Ectodermal cell (in vitro differentiated cells): ENCODE measurements around the gene WDR44.
A peak's percentile ranks its signal among the peaks of the same experiment; 100 is the strongest.
"Not testable (repeated sequence)": the region's sequence is repeated elsewhere in the genome, so short reads cannot be mapped to it uniquely, and the experiment has no call there.

Source experiments
- H3K27ac ChIP-seq: 2 replicates; pipeline ENCODE4 v1.7.0; 2013; ENCODE audit warnings: mild to moderate bottlenecking, low read depth, low read length; ENCODE audit not compliant: insufficient read depth, poor library complexity, severe bottlenecking
- H3K27me3 ChIP-seq: 2 replicates; pipeline ENCODE4 v1.7.0; 2013; ENCODE audit warnings: mild to moderate bottlenecking, low read length; ENCODE audit not compliant: insufficient read depth, control insufficient read depth, poor library complexity, severe bottlenecking
- H3K36me3 ChIP-seq: one replicate; pipeline ENCODE4 v1.7.0; 2013; ENCODE audit warnings: low read length; ENCODE audit not compliant: control insufficient read depth, insufficient read depth
- H3K4me1 ChIP-seq: one replicate; pipeline ENCODE4 v1.7.0; 2013; ENCODE audit warnings: low read length; ENCODE audit not compliant: control insufficient read depth, insufficient read depth
- H3K4me3 ChIP-seq: 2 replicates; pipeline ENCODE4 v1.7.0; 2013; ENCODE audit warnings: low read depth, low read length, control low read depth; ENCODE audit not compliant: insufficient read depth
- H3K9me3 ChIP-seq: 2 replicates; pipeline ENCODE4 v1.7.0; 2013; ENCODE audit warnings: mild to moderate bottlenecking, low read length, moderate library complexity; ENCODE audit not compliant: control insufficient read depth
- WGBS, 2 experiments: methylation state at CpG; one replicate each; pipeline ENCODE4 v1.1.7; 2013; ENCODE audit warnings: missing lambda C conversion rate in 2 of 2; 5-methylcytosine and 5-hydroxymethylcytosine counted together

The WDR44 gene

DNA sequence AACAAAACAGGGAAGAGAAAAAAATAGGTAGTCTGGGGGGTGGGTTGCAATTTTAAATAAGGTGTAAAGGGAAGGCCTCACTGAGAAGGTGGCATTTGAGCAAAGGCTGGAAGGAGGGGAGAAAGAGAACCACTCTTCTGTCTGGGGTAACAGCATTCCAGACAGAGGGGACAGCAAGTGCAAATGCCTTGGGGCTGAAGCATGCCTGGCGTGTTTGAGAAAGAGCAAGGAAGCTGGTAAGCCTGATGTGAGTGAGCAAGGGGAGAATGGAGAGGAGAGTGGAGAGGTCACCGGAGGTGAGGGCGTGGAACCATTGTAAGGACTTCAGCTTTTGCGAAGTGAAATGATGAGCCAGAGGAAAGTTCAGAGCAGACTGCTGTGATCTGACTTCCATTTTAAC lies 130.0 kb downstream of the WDR44 start:
- Histone ChIP-seq H3K36me3 (no peaks in the 10 kb centered on the region), H3K4me3 (no peak overlapping the region), H3K4me1 (no peaks in the 10 kb centered on the region), H3K9me3 (no peaks in the 10 kb centered on the region), H3K27ac (no peak overlapping the region), H3K27me3 (no peaks in the 10 kb centered on the region)
- 89 to 90% methylated on average over 4 of the region's 4 CpGs for WGBS, 2 experiments

DNA sequence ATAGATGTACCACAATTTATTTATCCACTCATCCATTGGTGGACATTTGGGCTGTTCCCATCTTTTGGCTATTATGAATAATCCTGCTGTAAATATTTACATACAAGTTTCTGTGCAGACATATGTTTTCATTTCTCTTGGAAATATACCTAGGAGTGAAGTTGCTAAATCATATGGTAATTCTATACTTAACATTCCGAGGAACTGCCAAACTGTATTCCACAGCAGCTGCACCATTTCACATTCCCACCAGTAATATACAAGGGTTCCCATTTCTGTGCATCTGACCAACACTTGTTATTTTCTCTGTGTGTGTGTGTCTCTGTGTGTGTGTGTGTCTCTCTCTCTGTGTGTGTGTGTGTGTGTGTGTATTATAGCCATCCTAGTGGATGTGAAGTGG lies 134.3 kb downstream of the WDR44 start:
- no peaks in the 10 kb centered on the region for H3K36me3 ChIP-seq
- no peaks in the 10 kb centered on the region for H3K9me3 ChIP-seq
- 100% methylated on average over 1 of the region's 1 CpG; no CpG with 5 or more reads in 1 of the 2 experiments for WGBS, 2 experiments
- no peaks in the 10 kb centered on the region for H3K4me1 ChIP-seq
- H3K27ac ChIP-seq, result no peak overlapping the region
- no peaks in the 10 kb centered on the region for H3K27me3 ChIP-seq
- H3K4me3 ChIP-seq, result no peak overlapping the region

DNA sequence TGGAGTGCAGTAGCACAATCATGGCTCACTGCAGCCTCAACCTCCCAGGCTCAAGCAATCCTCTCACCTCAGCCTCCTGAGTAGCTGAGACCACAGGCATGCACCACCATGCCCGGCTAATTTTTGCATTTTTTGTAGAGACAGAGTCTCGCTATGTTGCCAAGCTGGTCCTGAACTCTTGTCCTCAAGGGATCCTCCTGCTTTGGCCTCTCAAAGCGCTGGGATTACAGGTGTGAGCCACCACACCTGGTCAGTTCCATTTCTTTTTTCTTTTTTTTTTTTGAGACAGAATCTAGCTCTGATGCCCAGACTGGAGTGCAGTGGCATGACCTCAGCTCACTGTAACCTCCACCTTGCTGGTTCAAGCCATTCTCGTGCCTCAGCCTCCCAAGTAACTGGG lies 136.5 kb downstream of the WDR44 start:
- not testable (repeated sequence) for H3K4me3 ChIP-seq, H3K27me3 ChIP-seq, H3K36me3 ChIP-seq, H3K27ac ChIP-seq, H3K4me1 ChIP-seq, H3K9me3 ChIP-seq
- WGBS, 2 experiments, result 95 to 98% methylated on average over 4 of the region's 4 CpGs

DNA sequence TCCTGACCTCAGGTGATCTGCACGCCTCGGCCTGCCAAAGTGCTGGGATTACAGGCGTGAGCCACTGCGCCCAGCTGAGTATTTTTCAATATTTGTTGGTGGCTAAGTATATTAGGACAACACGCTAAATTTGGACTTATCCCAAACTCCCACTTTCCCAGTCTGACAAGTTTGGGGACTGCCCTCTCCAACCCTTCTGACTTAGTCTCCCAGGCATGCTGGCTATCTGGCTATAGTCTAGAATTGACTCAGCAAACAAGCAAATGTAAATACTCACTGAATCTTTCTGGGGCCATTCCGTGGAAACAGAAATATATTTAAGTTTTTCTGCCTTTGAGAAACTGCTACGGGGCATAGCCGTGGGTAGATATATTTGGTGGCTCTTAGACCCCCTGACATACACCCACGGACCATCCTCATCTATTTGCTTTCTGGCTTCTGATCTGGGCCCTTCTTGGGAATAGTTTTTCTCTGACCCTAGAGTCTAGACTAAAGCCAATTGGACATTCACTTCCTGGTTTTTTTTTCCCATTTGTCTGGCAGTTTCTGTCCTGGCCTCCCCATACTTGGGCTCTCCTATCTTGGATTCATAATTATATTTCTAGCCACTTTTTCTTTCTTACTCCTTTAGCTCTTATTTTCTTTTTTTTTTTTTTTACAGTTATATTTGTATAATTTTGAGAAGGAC lies 138.5 kb downstream of the WDR44 start:
- Histone ChIP-seq H3K36me3 (no peaks in the 10 kb centered on the region), H3K4me1 (no peaks in the 10 kb centered on the region), H3K27me3 (no peaks in the 10 kb centered on the region), H3K27ac (no peak overlapping the region), H3K4me3 (no peak overlapping the region), H3K9me3 (no peaks in the 10 kb centered on the region)
- WGBS, 2 experiments, result 91 to 95% methylated on average over 9 of the region's 9 CpGs

DNA sequence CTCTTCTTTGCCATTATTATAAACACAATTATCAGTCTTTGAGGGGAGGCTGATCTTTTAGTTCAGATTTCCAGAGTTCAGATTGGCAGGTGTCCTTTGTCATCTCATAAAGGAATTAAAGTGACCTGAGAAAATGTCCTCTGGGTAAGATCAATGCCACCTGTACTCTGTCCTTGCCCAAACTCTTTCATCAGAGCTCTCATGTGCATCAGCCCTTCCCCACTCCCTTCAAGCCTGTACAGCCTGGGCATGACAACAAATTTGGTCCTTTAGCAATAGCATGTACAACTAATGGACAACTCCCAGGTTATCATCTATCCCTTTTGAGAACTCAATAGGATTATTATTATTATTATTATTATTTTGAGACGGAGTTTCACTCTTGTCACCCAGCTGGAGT lies 140.8 kb downstream of the WDR44 start:
- H3K36me3 ChIP-seq, H3K27me3 ChIP-seq, H3K4me1 ChIP-seq, H3K4me3 ChIP-seq, H3K9me3 ChIP-seq, H3K27ac ChIP-seq: not testable (repeated sequence)
- 100% methylated on average over 1 of the region's 1 CpG; no CpG with 5 or more reads in 1 of the 2 experiments for WGBS, 2 experiments

DNA sequence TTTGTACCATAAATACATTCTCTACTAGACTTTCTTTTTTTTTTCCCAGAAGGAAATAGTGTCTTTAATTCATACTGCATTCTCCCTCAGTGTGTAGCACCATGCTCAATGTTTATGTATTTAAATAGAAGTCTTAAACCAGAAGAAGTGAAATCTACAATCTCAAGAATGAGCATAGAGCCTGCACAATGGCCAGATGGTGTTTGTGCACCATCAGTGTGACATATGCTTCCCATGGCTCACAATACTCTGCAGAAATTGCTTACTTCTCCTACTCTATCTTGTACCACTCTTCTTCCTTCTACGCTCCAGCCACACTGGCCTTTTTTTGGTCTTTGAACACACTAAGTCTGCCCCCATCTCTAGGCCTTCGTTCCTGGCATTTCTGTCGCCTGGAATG lies 147.1 kb downstream of the WDR44 start:
- Histone ChIP-seq H3K36me3 (no peaks in the 10 kb centered on the region), H3K4me3 (no peak overlapping the region), H3K27ac (no peak overlapping the region), H3K27me3 (peaks cover 10% of the 10 kb centered on the region), H3K9me3 (no peaks in the 10 kb centered on the region), H3K4me1 (peaks cover 11% of the 10 kb centered on the region)
- WGBS, 2 experiments, result 95 to 96% methylated on average over 3 of the region's 3 CpGs

DNA sequence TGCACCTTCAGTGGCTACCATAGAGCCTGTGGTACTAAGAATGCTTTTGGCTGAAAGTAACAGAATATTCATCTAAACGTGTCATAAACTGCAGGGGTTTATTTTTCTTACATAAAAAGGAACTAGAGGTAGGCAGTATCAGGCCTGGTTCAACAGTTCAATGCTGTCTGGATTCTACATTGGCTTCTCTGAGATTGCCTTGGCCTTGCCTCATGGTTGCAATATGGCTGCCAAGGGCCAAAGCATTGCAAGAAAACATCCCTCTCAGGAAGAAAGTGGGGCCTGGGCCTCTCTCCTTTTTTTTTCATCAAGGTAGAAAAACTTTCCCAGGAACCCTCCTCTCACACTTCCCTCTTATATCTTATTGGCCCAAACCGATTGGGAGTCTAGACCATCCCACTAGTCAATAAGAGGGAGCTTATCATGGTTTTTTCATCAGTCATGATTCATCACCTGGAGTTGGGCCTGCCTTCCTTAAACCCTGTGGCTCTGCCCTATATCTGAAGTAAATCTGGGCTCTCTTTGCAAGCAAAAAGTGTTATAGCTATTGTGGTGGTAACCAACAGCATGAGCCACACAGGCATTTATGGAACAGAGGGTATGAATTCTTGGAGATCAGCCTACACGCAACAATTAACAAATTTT lies 147.9 kb downstream of the WDR44 start:
- H3K27ac ChIP-seq, result no peak overlapping the region
- WGBS, 2 experiments, result 91 to 96% methylated on average over 3 of the region's 3 CpGs
- no peaks in the 10 kb centered on the region for H3K36me3 ChIP-seq
- H3K4me3 ChIP-seq, result no peak overlapping the region
- peaks cover 12% of the 10 kb centered on the region for H3K27me3 ChIP-seq
- H3K4me1 ChIP-seq, result peaks cover 11% of the 10 kb centered on the region
- no peaks in the 10 kb centered on the region for H3K9me3 ChIP-seq

DNA sequence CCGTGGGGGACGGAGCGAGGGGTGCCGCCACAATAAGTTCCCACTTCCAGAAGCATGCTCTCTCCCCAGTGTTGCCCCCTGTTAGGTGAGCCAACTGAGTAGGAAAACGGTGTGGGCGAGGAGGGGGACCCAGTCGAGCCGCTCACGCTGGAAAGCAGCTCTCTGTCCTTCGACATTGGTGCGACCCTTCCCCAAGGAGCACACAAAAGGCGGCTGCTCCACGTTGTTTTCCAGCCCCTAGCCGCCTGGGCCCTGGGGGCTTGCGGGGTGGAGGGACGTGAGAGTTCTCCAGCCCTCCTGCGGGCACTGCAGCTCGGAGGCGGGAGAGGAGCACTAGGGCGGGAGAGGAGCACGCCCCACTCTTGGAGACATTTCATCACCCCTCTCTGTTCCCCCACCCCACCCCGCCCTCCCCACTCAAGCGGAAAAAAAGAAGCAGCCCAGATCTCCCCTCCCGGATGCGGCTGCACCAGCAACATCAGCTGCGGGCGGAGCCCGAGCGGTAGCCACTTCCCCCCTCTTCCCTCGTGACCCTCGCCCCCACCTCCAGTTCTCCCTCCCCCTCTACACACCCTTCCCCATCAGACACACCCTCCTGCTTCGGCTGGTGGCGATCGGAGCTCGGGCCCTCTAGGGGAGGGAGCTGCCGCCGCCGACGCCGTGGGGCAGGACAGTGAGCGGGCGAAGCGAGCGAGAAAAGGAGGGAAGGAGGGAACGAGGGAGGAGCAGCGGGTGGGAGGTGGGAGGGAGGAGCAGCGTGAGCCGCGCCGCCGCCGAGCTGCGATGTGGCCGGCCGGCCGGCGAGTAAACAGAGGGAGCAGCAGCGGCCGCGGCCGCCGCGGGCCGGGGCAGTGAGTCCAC lies 149.4 kb downstream of the WDR44 start, which contains the start of gene DOCK11:
Gene DOCK11, plus strand, starts transcription at position 755 of the 861 bp plus-strand sequence. CDS start 157 bp downstream, outside the sequence.
- no peaks in the 10 kb centered on the region for H3K9me3 ChIP-seq
- H3K27me3 ChIP-seq, result peaks cover 12% of the 10 kb centered on the region
- H3K4me1 ChIP-seq, result peaks cover 11% of the 10 kb centered on the region
- WGBS, 2 experiments, result 2% methylated on average over 61 to 63 of the region's 64 CpGs
- H3K36me3 ChIP-seq, result no peaks in the 10 kb centered on the region
- H3K27ac ChIP-seq, result no peak within 1 kb of the TSS
- peak within 1 kb of the TSS; percentile 56 for H3K4me3 ChIP-seq

DNA sequence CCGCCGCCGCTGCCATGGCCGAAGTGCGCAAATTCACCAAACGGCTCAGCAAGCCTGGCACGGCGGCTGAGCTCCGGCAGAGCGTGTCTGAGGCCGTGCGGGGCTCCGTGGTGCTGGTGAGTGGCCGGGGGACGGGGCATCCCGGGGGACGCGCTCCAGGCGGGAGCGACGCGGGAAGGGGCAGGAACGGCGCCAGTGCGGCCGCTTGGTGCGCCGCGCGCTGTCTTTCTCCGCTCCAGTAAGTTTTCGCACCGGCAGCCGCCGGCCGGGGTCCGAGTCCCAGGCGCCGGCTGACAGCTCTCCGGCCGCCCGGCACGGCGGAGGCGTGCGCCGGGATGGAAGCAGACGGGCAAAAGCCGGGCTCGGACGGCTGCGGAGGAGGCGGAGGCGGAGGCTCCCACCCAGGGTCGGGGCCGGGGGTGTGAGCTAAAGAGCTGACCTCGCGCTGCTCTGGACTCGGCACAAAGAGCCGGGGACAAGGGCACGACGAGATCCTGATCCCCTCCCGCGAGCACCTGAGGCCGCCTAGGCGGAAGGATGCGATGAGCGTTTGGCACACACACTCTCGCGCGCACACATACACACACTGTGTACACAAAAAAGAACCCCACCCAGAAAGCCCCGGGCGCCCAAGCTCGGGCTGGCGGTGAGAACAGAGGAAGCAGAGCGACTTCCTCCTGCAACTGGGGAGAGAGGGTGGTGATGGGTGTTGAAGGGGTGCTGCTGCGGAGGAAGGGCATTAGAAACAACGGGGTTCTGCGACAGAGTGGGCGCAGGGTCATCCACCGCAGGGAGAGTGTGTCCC lies 150.3 kb downstream of the WDR44 start:
- no peak overlapping the region for H3K27ac ChIP-seq

More for the DNA sequence above, 150.3 kb downstream of the WDR44 start:
- Histone ChIP-seq H3K27me3 (peaks cover 12% of the 10 kb centered on the region), H3K36me3 (no peaks in the 10 kb centered on the region), H3K4me3 (peak overlapping the region; percentile 56), H3K4me1 (peaks cover 11% of the 10 kb centered on the region), H3K9me3 (no peaks in the 10 kb centered on the region)
- WGBS, 2 experiments, result 0% methylated on average over 76 to 79 of the region's 81 CpGs
